ENCODE results near the gene FBN1. TPM values are rescaled to one million over a fixed set of nuclear protein-coding genes. Genes with fewer than 3 reads are reported as not detected.

FBN1 gene
- total RNA-seq, 1 donor from 2014 or later, result 1,693 TPM

DNA sequence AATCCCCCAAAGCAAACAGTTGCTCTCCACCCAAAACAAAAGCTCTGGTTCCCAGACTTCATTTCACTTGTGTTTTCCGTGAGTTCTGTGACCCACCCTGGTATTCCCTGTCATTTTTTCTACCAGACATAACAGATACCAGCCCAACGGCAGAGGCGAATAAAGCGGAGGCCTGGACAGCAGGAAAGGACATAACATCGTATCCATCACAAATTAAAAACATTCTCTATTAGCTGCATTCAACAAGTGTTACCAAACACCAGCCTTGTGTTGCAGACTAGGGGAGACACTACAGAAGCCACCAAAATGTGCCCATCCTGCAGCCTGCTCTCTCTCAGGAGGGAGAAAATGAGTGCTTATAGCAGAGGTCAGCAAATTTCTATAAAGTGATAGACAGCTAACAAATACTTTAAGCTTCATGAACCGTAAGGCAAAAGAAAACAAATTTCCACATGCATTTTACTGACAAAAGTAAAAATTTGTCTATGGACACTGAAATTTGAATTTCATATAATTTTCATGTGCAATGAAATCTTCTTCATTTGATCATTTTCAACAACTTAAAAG lies 7.1 kb upstream of the FBN1 start:
- DNase-seq (ENCODE audit: low spot score), result no peak

DNA sequence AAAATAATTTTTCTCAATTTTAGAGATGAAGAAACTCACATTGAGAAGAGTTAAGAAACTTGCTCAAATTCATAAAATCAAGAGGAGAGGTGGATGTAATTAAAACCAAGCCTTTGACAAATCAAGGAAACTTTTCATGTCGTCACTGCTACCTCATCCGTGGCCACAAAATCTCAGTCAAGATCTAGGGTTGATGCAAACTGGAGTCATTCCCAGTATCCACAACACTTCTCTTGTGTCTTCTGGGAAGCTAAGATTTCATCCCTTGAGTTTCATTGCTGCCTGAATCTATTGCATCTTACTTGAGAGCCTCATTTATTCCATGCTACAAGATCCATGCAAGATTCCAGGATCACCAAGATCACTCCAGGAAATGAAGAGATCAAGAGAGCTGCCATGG lies 5.4 kb upstream of the FBN1 start:
- no peak for DNase-seq (ENCODE audit: low spot score)

DNA sequence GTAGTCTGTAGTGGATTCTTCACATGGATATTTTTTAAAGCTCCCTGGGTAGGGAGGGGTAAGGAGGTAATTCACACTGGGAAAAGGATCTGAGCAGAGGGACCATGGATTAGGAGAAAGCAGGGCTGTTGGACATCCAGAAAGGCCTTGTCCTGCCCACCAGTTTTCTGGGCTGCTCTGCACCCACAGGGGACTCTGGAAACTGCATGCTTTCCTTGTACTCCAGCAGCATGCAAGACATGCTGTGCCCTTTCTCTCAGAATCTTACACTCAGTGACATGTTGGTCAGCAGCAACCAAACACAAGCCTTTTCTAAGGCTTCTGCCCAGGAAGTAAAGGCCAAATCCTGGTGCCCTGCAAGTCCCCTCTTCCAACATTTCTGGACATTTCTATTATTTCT lies 2.5 kb upstream of the FBN1 start:
- DNase-seq (ENCODE audit: low spot score), result no peak

DNA sequence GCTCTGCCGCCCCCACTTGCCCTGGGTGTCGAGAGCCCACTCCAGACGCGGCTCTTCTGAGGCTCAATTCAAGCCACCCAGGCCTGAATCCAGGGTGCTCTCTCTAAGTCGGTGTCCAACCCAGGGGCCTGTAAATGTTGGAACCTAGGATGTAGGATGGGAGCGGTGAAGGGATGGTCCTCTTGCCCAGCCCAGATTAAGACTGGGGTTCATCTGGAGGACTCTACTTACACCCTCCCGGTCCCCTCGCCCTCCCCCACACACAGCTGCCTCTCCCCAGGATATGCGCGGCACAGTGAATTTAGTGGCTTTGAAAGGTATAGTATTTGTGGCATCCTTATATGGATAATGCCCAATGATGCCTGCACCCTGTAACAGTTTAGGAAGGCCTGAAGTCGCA lies 822 bp upstream of the FBN1 start:
- DNase-seq (ENCODE audit: low spot score), result no peak

DNA sequence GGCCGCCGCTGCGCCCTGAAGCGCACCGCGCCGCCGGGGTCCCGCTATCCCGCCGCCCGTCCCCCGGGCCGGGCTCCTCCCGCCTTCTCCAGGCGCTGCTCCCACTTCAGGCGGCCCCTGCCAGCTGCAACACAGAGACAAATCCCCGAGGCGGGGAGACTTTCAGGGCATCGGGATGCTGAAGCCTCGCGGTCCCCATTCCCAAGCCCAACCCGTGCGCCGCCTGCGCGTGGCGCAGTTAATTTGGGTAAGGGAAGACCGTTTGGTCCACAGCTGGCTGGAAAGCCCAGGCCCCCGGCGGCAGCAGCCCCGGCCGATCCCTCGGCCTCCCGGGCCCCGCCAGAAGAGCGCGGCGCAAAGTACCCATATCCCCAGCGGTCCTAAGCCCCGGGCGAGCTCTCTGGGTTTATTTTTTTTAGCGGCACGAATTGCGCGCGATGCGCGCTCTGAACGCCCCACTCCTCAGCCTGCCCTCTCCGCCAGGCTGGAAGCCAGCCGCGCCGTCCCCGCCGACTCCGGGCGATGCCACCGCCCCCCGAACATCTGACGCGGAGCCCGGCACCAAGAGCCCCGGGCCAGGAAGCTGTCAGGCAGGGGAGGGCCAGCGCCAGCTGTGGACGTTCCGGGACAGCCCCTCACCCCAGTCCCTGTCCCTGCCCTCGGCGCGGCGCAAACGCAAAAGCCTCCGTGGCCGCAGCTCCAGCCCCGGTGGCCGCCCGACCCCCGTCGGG lies 517 bp downstream of the FBN1 start:
- peak; percentile 75 for DNase-seq (ENCODE audit: low spot score)

DNA sequence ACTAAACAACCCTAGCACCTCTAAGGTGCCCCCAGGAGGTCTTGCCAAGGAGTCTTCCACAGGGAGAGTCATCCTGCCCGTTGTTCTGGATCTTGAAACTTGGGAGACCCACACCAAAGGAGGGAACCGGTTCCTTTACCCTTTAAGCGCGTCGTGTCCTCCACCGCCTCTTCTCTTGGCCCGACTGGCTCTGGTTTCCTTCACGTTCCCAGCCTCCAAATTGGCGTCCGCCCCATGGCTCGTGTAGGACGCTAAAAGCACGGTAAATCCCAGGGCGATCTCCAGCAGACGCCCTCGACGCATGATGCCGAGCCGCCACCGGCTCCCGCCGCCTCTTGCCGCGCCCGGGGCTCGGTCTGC lies 1.1 kb downstream of the FBN1 start:
- peak; percentile 63 for DNase-seq (ENCODE audit: low spot score)

DNA sequence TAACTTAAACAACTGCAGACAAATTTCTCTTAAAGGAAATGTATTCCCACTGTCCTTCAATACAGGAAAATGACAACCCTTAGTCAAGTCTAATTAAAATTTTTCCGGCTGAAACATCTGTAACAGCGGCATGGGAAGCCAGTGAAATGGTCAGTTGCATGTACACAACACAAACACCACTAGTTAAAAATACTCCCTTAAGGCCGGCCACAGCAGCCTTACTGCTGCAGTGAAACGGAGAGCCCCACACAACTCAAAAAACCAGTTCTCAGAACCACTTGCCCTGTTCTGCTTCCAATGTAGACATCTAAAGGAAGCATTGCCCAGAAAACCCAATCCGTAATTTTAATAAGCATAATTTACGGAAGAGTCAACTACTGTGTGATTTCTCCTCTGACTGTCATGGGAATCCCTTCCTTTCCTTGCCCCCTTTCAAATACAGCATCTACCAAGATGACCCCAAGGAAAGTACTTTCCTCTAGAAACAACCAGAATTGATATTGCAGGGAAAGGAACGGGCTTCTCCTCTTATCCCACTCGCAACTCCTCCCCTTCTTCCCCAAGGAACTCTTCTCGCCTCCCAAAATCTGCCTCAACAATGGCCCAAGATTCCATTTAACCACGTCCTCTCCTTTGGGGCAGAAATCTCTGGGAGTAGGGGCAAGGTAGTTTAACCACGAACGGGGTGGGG lies 1.6 kb downstream of the FBN1 start:
- DNase-seq (ENCODE audit: low spot score), result no peak

DNA sequence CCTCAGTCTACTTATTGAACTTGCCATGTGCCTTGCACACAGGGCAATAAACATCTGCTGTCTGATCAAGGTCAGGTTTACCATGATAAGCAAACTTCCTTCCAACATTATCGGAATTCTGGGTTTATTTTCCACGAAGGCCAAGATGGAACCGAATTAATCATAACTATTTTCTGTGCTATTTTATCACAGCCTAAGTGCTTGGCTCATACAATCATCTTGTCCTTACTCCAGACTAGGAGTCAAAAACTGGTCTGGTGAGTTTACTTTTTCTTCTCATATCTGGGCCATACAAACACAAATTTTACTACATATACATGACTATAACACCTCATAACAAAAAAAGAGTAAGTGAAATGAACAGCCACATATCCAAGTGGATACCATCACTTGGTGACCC lies 2.3 kb downstream of the FBN1 start:
- DNase-seq (ENCODE audit: low spot score), result no peak

DNA sequence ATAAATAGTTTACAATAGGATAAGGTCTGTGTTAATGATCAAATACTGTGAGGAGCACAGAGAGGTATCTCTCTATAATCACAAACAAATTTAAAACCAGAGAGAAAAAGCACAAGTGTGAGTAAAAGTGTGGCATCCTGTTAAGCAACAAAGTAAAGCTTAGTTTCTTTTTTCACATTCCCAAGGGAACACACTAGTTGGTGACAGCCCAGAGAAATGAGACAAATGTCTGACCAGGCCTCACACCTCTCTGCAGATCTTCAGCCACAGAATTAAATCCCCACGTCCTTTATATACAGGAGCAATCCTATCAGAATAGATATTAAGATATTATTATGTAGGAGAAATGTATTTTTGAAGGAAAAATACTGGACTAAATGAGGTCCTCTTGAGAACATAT lies 2.7 kb downstream of the FBN1 start:
- DNase-seq (ENCODE audit: low spot score), result no peak

DNA sequence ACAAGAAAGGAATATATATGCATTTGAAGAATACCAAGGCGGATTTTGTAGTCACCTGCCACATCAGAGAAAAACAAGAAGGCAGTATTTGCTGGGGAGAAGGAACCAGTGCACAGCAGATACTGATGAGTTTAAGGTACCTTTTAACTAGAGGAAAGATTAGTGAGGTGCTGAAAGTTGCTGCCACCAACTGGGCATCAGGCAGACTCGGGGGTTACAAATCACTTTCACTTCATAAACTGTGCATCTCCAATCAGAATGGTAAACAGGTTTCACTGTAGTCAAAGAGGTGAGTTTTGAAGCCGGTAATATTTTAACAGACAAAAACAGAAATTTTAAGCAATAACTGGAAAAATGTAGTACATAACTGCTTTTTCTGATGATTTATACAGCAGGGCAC lies 4.1 kb downstream of the FBN1 start:
- no peak for DNase-seq (ENCODE audit: low spot score)

DNA sequence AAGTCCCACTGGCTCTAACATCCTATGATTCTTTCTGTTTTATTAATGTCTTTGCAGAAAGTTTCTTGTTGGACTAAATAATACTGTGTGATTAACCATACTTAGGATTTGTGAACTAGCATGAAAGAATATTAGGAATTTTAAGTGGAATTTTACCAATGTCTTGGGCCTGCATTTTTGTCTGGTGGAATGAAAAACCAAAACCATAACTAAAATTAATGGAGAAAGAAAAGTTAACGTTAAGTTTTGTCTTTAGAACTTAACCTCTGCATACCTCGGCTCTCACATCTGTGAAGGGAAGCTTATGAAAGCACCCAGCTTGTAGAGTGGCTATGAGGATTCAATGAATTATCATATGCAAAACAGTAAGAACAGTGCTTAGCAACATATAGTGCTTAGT lies 6.5 kb downstream of the FBN1 start:
- DNase-seq (ENCODE audit: low spot score), result no peak

DNA sequence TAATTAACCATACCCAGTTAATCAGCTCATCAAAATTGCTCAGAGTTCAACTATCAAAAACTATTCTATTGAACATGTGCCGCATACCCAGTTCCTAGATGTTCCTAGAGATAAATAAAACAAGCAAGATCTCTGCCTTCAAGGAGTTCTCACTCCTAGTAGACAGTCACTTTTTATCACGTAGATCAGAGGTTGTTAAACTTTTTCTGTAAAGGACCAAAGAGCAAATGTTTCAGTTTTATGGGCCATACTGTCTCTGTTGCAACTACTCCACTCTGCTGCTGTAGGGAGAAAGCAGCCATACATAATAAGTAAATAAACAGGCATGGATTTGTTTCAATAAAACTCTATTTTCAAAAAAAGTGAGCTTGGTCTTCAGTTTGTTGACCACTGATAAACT lies 7.9 kb downstream of the FBN1 start:
- DNase-seq (ENCODE audit: low spot score), result no peak

DNA sequence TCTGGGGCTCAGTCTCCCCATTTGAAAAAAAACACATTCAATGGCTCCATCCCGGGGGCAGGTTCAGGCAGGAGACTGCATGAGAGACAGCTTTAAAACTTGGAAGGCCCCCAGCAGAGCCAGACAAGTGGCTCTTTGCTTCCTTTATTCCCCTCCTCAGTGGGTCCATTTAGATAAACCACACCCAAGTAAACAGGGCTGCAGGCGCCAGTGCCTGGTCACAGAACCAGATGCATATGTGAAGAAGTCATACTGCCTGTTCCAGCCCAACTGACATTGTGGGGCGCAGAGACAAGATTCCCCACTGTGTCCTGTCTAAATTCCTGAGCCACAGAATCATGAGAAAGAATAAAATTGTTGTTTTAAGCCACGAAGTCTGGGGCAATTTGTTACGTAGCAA lies 9.0 kb downstream of the FBN1 start:
- DNase-seq (ENCODE audit: low spot score), result no peak

DNA sequence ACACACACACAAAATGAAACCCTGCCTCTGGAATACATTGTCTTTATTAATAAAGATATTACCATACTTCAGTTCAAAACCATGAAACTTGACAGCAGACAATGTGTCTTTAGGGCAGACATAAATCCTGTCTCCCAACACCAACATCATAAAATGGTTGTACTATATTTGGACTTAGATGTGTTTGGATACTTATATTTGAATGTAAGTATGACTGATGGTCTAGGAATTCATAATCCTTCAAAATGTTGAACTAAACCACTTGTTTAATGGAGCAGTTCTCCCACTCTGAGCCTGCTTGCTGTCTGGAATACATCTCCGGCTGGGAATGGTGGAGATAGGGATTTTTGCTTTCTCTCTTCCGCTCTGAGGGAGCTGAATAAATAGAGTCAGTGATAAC lies 10.6 kb downstream of the FBN1 start:
- peak; percentile 80 for DNase-seq (ENCODE audit: low spot score)

DNA sequence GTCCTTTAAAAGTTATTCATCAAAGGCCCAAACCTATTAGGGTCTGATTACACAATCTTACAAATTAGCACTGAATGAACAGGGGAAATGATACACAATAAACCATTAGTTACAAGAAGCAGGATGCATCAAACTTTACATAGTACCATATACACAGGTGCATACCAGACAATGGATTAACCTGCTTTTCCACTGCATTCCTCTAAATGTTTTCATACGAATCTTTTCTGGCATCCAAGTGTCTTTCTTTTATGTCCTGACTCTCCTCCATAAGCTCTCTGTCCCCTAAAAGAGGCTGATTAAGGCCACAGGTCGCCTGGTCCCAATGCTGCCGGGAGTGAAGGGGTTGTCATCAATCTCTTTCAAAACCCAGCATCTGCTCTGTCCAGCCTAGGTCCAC lies 11.4 kb downstream of the FBN1 start:
- no peak for DNase-seq (ENCODE audit: low spot score)

DNA sequence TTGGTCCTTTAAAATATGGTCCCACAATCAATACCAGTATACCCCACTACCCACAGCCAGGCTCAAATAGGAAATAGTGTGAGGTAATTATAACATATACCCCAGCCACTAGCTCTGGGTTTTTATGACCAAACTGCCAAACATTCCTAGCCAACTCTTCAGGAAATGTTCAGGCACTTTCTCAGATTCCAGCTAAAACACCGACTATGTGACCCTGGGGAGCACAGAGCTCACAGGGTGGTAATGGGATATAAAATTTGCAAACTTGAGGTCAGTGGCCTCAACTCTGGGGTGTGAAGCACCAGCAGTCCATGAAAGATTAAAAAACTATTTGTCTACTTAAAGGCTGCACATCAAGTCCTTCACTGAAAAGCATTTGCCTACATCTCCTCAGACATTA lies 12.9 kb downstream of the FBN1 start:
- DNase-seq (ENCODE audit: low spot score), result no peak

DNA sequence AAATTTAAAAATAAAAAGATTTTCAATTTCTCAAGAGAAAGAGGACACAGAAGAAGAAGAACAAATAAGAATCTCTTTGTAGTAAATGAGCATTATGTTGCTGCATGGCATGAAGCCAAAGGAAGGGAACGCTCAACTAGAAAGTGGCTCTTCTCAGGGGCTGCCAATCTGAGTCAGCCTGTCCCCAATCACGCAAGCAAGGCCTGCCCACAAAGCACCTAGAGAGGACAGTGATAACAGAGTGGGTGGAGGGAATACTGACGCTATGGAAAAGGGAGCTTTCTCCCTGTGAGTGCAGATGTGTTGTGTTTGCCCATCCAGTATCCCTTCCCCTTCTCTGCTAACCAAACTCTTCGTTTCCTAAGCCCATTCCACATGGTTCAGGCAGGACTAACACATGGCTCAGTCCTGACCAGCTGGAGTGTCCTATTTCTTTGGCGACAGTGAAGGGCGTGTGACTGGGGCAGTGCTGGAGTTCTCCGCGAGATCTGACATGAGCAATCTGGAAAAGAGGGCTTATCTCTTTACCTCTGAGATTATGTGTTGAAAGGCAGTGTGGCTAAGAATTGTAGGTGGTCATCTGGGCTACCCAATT lies 14.2 kb downstream of the FBN1 start:
- no peak for DNase-seq (ENCODE audit: low spot score)

DNA sequence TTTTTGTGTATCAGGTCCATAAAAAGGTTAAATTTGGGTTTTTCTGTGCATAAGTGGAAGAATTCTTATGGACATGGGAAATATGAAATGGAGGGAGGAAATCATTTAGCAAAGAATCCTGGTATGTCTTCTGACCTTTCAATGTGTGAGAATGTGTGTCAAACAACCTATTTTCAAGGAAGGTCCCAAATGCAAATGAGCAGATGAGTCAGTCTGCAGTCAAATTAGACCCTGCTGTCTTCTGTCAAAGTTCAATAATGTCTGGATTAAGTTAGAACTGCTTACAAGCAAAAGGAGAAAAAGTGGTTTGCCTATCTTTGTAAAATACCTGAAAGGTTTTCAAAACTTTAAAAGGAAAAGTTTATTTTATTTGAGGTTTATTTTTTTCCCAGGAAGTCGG lies 15.3 kb downstream of the FBN1 start:
- no peak for DNase-seq (ENCODE audit: low spot score)

DNA sequence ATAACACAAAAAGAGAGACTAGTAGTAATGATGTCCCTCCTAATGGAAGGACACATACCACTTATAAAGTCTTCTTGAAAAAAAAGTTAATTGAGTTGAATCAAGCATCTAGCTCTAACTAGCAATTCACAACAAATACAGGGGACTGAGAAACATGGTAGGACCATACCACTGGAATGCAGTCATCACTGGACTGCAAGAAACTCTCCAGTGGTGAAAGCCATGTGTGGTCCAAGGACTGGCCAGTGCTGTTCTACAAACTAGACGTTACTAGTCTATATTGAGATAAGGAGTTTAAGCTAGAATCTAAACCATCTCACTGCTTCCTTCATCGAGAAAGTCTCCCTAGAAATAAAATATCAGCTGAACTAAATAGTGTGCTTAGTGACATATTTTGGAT lies 16.7 kb downstream of the FBN1 start:
- no peak for DNase-seq (ENCODE audit: low spot score)

DNA sequence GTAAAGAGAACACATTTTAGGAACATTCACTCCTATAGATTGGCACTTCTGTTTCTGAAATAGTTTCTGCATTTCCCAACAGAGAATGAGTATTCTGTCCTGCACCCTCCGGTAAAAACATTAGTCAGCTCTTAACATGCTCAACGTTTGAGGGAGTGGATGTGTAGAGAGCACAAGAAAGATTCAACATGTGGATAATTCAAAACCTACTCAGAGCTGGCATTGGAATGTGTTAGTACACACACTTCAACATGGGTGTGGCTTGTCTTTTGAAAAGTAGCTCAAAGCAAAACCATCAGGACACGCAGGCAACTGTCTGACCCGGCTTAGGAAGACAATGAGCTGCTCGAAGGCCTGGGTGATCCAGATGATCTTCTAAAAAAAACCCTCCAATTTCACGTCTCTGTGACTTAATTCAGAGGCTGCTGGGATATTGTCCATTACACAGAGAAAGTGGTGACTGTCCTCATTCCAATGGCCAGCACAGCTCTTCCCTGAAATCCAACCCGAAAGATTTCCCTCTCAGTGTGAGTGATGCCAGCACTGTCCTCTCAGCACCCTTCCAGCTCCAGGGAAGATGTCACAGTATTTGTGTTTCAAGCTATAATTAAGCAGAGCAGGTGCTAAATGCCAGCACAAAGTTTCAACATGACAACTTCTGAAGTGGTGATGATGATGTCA lies 18.1 kb downstream of the FBN1 start:
- peak; percentile 46 for DNase-seq (ENCODE audit: low spot score)

DNA sequence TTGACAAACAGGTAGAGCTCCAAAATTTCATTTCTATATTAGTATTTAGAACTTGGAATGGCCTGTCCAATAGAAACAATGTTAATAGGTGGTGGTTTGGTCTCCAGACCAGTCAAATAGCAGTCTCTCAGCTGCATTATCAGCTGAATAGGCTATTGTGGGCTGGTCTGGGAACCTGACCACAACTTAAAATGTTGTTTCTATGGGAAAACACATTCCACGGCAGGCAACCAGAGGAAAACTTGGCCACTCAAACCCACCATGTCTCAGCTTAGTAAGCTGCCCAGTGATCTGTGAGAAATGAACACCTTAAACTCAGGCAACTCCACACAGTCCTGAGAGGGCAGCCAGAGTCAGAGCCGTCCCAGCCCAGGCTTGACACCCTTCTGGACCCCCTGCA lies 20.4 kb downstream of the FBN1 start:
- DNase-seq (ENCODE audit: low spot score), result no peak

DNA sequence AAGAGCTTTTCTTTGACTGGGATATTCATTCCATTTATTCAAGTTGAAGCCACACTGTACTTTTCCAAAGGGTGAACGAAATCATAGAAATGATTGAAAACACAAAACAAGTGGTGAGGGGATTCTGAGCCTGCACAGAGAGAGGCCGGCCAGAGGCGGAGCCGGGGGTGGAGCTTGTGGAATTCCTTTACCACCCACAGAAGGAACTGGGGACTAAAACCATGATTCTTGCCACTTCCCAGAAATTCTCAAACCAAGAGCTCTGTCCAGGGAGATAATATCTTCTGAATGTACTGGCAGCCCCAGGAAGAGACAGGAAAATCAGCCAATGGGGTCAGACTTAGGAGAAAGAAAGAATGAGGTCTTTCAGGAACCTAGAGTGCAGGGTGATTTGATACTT lies 20.8 kb downstream of the FBN1 start:
- DNase-seq (ENCODE audit: low spot score), result no peak
